DND-41 (cell line): ENCODE measurements around the gene TTC24.
"Not testable (repeated sequence)": the region's sequence is repeated elsewhere in the genome, so short reads cannot be mapped to it uniquely, and the experiment has no call there.

Source experiments
- ATAC-seq: fragments of 200-7000 bp; cut with Tn5 transposase; 3 replicates; pipeline ENCODE4 v1.9.1; 2021; ENCODE audit warnings: low read depth; ENCODE audit not compliant: insufficient read depth
- DNase-seq: peaks from one replicate; pipeline ENCODE4 v3.0.0-alpha.2; 2020
- H2AFZ ChIP-seq: 2 replicates; pipeline ENCODE4 v1.6.0; 2012; ENCODE audit warnings: low read depth, low read length
- H3K27ac ChIP-seq: 2 replicates; pipeline ENCODE4 v1.5.1; 2012; ENCODE audit warnings: low read length, inconsistent platforms
- H3K27me3 ChIP-seq: fragments of 200-600 bp; sonication (generic); 2 replicates; pipeline ENCODE4 v1.6.0; 2012; ENCODE audit warnings: low read length, mild to moderate bottlenecking, inconsistent platforms; ENCODE audit not compliant: insufficient read depth, poor library complexity
- H3K36me3 ChIP-seq: 2 replicates; pipeline ENCODE4 v1.5.1; 2012; ENCODE audit warnings: low read length, inconsistent platforms; ENCODE audit not compliant: insufficient read depth
- H3K4me1 ChIP-seq: 2 replicates; pipeline ENCODE4 v1.5.1; 2012; ENCODE audit warnings: mild to moderate bottlenecking, low read length; ENCODE audit not compliant: insufficient read depth
- H3K4me2 ChIP-seq: 2 replicates; pipeline ENCODE4 v1.6.0; 2012; ENCODE audit warnings: mild to moderate bottlenecking, moderate library complexity, low read length, inconsistent platforms; ENCODE audit not compliant: insufficient read depth
- H3K4me3 ChIP-seq, 2 experiments: fragments of 200-600 bp in 1 of 2; shearing (Covaris generic) in 1 of 2; 2 replicates each; pipeline ENCODE4 v1.5.1; 2012 to 2016; ENCODE audit warnings: inconsistent platforms in 2 of 2, low read length in 2 of 2, mild to moderate bottlenecking in 2 of 2, low read depth in 1 of 2, moderate library complexity in 1 of 2
- H3K79me2 ChIP-seq: 2 replicates; pipeline ENCODE4 v1.6.0; 2012; ENCODE audit warnings: low read length, inconsistent platforms; ENCODE audit not compliant: insufficient read depth
- H3K9ac ChIP-seq: 2 replicates; pipeline ENCODE4 v1.6.0; 2012; ENCODE audit warnings: low read depth, mild to moderate bottlenecking, inconsistent platforms, low read length, moderate library complexity
- H3K9me3 ChIP-seq: 2 replicates; pipeline ENCODE4 v1.5.1; 2012; ENCODE audit warnings: low read length, moderate library complexity, mild to moderate bottlenecking, inconsistent platforms; ENCODE audit not compliant: insufficient read depth, severe bottlenecking
- H4K20me1 ChIP-seq: 2 replicates; pipeline ENCODE4 v1.6.0; 2012; ENCODE audit warnings: low read length; ENCODE audit not compliant: insufficient read depth
- CTCF ChIP-seq: IDR thresholded peaks from 2 replicates; pipeline ENCODE4 v1.5.1; 2012; ENCODE audit warnings: borderline replicate concordance, low read length, moderate library complexity, mild to moderate bottlenecking; ENCODE audit not compliant: poor library complexity, severe bottlenecking; ENCODE audit errors: extremely low read depth
- EZH2 ChIP-seq: IDR thresholded peaks from 3 replicates; pipeline ENCODE4 v1.6.1; 2012; ENCODE audit warnings: borderline replicate concordance, low read depth, mild to moderate bottlenecking, moderate library complexity, low read length, inconsistent platforms; ENCODE audit not compliant: severe bottlenecking

The TTC24 gene

GRCh38 chr1:156551066-156551643 is 28.4 kb upstream of the TTC24 start:
- TF ChIP-seq EZH2 = no peak
- TF ChIP-seq CTCF = no peak
- no peaks in the 10 kb centered on the region for H3K9me3 ChIP-seq
- DNase-seq (no peak), ATAC-seq (no peak)
- no peak overlapping the region for H3K4me2 ChIP-seq
- no peak overlapping the region for H3K27ac ChIP-seq
- peaks cover 80% of the 10 kb centered on the region for H3K36me3 ChIP-seq
- no peak overlapping the region for H2AFZ ChIP-seq
- no peaks in the 10 kb centered on the region for H3K27me3 ChIP-seq
- no peak overlapping the region for H3K9ac ChIP-seq
- no peaks in the 10 kb centered on the region for H3K79me2 ChIP-seq
- no peak overlapping the region for H3K4me3 ChIP-seq
- H3K4me1 ChIP-seq = no peaks in the 10 kb centered on the region
- no peaks in the 10 kb centered on the region for H4K20me1 ChIP-seq

GRCh38 chr1:156551869-156552268 is 27.7 kb upstream of the TTC24 start:
- Histone ChIP-seq H3K9ac (no peak overlapping the region), H3K4me3 (no peak overlapping the region), H3K27me3 (no peaks in the 10 kb centered on the region), H4K20me1 (no peaks in the 10 kb centered on the region), H3K4me1 (no peaks in the 10 kb centered on the region), H2AFZ (no peak overlapping the region), H3K79me2 (no peaks in the 10 kb centered on the region), H3K36me3 (peaks cover 77% of the 10 kb centered on the region), H3K27ac (no peak overlapping the region), H3K4me2 (no peak overlapping the region), H3K9me3 (no peaks in the 10 kb centered on the region)
- ATAC-seq (no peak), DNase-seq (no peak)
- TF ChIP-seq CTCF (no peak), EZH2 (no peak)

- Histone ChIP-seq H3K36me3 (peaks cover 71% of the 10 kb centered on the region), H3K9ac (no peak overlapping the region), H3K9me3 (no peaks in the 10 kb centered on the region), H3K27ac (no peak overlapping the region), H2AFZ (no peak overlapping the region), H3K79me2 (no peaks in the 10 kb centered on the region), H3K4me3 (no peak overlapping the region), H3K27me3 (no peaks in the 10 kb centered on the region), H4K20me1 (no peaks in the 10 kb centered on the region), H3K4me1 (no peaks in the 10 kb centered on the region), H3K4me2 (no peak overlapping the region)
- ATAC-seq = no peak
- TF ChIP-seq EZH2 (no peak), CTCF (no peak)
- DNase-seq = no peak
These were observed 27.0 kb upstream of the TTC24 start for GRCh38 chr1:156552518-156552917.

GRCh38 chr1:156552937-156553336 is 26.6 kb upstream of the TTC24 start:
- not testable (repeated sequence) for H2AFZ ChIP-seq, H3K79me2 ChIP-seq, H3K4me1 ChIP-seq, H3K4me3 ChIP-seq, ATAC-seq, H3K4me2 ChIP-seq, DNase-seq, H3K9me3 ChIP-seq, H4K20me1 ChIP-seq, H3K27ac ChIP-seq, H3K27me3 ChIP-seq, H3K9ac ChIP-seq
- H3K36me3 ChIP-seq = peaks cover 66% of the 10 kb centered on the region
